NT2/D1 (cell line): ENCODE results near the gene SOAT2.
"Not testable (repeated sequence)": the region's sequence is repeated elsewhere in the genome, so short reads cannot be mapped to it uniquely, and the experiment has no call there.

Experiments
- SUZ12 ChIP-seq: IDR thresholded peaks from 2 replicates; pipeline ENCODE4 v1.6.1; 2011; ENCODE audit not compliant: insufficient read length, insufficient read depth; ENCODE audit errors: extremely low read depth
- YY1 ChIP-seq: IDR thresholded peaks from 2 replicates; pipeline ENCODE4 v1.6.1; 2011; ENCODE audit not compliant: insufficient read length, insufficient read depth
- ZNF274 ChIP-seq: IDR thresholded peaks from 2 replicates; pipeline ENCODE4 v1.6.1; 2011; ENCODE audit warnings: mild to moderate bottlenecking, low read depth, low read length

- not testable (repeated sequence) for TF ChIP-seq ZNF274, YY1, SUZ12
These were observed 7.7 kb upstream of the SOAT2 start for GRCh38 chr12:53095596-53095895.
